ENCODE measurements around the gene NTRK2.

Gene NTRK2

DNA sequence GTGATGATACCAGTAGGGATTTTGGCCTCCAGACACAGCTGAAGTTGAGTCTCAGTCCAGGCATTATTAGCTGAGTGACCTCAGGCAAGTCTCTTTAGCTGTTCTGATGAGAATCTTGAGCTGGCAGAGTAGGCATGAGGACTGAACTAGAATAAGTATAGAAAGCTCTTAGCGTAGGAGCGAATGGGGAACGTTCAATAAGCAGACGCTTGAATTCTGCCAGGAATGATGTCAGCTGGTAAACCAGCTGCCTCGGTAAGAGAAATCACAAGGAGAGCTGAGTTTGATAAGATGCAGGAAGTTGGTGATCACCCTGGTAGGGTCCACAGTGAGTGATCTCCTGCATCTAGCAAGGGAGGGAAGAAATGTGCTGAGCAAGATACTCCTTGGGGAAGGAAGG lies 280.4 kb downstream of the NTRK2 start:
- H3K4me1 ChIP-seq (ENCODE audit: control insufficient read depth, insufficient read depth, low read length): peaks cover 14% of the 10 kb centered on the region
- H3K9me3 ChIP-seq (ENCODE audit: control insufficient read depth, low read length): no peaks in the 10 kb centered on the region
- H3K27me3 ChIP-seq (ENCODE audit: control insufficient read depth, insufficient read depth, low read length, poor library complexity, severe bottlenecking): peaks cover 3% of the 10 kb centered on the region
- H3K4me3 ChIP-seq (ENCODE audit: insufficient read depth, low read depth, low read length): no peak overlapping the region
- 94 to 96% methylated on average over 5 of the region's 5 CpGs for WGBS, 2 experiments
- H3K27ac ChIP-seq (ENCODE audit: insufficient read depth, low read depth, low read length, poor library complexity, severe bottlenecking): no peak overlapping the region
- H3K36me3 ChIP-seq (ENCODE audit: control insufficient read depth, insufficient read depth, low read length): no peaks in the 10 kb centered on the region

DNA sequence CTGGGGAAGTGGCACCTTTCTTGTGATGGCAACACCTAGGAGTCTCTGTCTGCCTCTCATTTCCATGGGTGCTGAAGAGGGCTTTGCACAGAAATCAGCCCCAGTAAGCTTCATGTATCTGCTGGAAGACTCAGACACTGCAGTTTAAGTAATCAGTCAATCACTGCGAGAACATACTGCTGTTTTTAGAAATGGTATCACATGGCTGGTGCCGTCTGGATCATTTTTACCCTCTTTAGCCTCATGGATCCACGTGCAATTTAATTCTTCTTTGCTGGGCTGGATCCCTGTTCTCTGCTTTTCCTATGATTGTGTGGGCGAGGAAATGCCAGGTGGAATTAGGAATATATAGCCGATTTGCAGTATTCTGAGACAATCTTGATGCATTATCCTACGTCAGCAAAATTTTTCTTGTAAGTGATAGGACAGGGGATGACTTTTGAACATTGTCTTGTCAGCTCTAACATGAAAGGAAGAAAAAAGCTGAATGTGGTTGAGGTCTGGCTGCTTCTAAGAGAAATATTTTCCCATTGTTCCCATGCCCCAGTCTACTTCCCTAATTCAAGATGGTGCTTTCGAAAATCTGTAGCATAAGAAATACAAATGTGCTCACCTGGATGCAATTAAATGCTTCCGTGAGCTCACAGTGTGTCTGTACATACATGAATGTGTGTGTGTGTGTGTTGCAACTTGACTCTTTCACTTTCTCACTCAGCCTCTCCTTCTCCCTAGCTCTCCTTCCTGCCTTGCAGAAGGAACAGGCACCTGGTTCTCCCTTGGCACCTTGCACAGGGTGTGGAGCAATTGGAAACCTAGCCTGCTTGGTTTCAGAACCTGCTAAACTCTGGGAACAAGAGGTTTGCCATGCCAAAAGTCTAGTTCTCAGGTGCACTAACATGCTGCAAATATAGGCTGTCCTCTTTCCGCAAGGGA lies 281.6 kb downstream of the NTRK2 start:
- Histone ChIP-seq H3K4me3 (ENCODE audit: insufficient read depth, low read depth, low read length) (no peak overlapping the region), H3K27ac (ENCODE audit: insufficient read depth, low read depth, low read length, poor library complexity, severe bottlenecking) (no peak overlapping the region)

DNA sequence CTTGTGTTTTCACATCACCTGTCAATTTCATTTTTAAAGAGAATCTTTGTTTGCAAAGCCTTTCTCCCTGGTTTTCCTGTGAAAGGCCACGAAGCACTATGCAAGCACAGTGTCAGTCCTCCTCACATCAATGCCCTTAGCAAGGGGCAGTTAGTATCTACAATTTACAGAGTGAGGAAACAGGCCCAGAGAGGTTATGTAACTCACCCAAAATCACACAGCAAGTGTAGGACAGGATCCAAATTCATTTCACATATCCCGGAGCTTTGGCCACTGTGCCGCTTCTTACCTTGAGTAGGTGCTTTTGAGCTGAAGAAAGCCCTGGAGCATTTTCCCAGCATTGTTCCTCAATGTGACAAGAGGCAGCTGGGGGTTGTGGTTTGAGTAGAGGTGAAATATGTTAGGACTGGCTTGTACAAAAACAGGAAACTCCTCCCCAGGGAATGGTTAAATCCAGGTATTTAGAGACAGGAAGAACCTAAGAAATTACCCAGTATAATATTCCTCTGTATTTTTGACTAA lies 283.8 kb downstream of the NTRK2 start:
- 91 to 93% methylated on average over 3 of the region's 3 CpGs for WGBS, 2 experiments
- Histone ChIP-seq H3K4me1 (ENCODE audit: control insufficient read depth, insufficient read depth, low read length) (peaks cover 14% of the 10 kb centered on the region), H3K9me3 (ENCODE audit: control insufficient read depth, low read length) (no peaks in the 10 kb centered on the region), H3K36me3 (ENCODE audit: control insufficient read depth, insufficient read depth, low read length) (peaks cover 3% of the 10 kb centered on the region), H3K27ac (ENCODE audit: insufficient read depth, low read depth, low read length, poor library complexity, severe bottlenecking) (no peak overlapping the region), H3K4me3 (ENCODE audit: insufficient read depth, low read depth, low read length) (no peak overlapping the region), H3K27me3 (ENCODE audit: control insufficient read depth, insufficient read depth, low read length, poor library complexity, severe bottlenecking) (peaks cover 3% of the 10 kb centered on the region)

More for the DNA sequence above, 281.6 kb downstream of the NTRK2 start:
- WGBS, 2 experiments: 93 to 96% methylated on average over 9 of the region's 9 CpGs
- peaks cover 3% of the 10 kb centered on the region for H3K27me3 ChIP-seq (ENCODE audit: control insufficient read depth, insufficient read depth, low read length, poor library complexity, severe bottlenecking)
- no peaks in the 10 kb centered on the region for H3K9me3 ChIP-seq (ENCODE audit: control insufficient read depth, low read length)
- H3K4me1 ChIP-seq (ENCODE audit: control insufficient read depth, insufficient read depth, low read length): peaks cover 14% of the 10 kb centered on the region
- no peaks in the 10 kb centered on the region for H3K36me3 ChIP-seq (ENCODE audit: control insufficient read depth, insufficient read depth, low read length)

DNA sequence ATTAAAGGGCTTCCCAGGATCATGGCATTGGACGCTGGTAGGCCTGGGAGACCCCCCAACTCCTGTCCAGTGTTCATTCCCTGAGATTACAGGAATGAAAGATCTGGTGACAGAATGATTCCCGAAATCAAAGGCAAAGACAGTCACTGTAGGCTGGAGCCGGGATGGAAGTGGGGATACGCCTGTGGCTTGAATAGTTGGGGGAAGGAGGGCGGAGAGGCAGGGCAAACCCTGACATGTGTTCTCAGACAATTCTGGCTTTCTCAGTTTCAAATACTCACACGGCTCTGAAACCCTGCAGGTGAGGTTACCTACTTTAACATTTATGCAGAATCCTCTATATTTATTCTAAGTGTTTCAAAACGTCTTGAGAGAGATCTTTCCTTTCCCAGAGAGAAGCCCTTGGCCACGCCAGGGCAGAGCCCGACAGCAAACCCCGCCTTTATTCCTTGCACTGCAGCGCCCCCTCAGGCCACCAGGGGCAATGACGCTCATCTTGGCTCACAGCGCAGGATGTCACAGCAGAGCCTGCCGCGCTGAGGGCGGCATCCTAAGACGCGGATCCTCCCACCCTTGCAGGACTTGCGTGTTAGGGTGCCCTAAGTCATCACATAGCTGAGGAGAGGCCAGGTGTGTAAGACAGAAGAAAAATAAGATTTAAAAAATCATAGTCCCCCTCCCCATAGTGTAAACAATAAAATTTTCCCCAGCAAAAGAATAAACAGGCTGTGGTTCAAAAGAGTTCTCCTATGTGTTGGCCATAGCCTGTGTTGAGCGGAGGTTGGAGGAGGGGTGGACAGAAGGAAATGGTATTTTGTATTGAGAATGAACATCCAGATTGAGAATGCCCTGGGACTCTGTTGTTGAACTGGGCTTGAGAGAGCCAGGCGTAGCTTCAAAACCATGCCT lies 284.5 kb downstream of the NTRK2 start:
- peaks cover 3% of the 10 kb centered on the region for H3K27me3 ChIP-seq (ENCODE audit: control insufficient read depth, insufficient read depth, low read length, poor library complexity, severe bottlenecking)
- H3K4me3 ChIP-seq (ENCODE audit: insufficient read depth, low read depth, low read length): no peak overlapping the region
- no peaks in the 10 kb centered on the region for H3K9me3 ChIP-seq (ENCODE audit: control insufficient read depth, low read length)
- H3K27ac ChIP-seq (ENCODE audit: insufficient read depth, low read depth, low read length, poor library complexity, severe bottlenecking): no peak overlapping the region
- peaks cover 14% of the 10 kb centered on the region for H3K4me1 ChIP-seq (ENCODE audit: control insufficient read depth, insufficient read depth, low read length)
- 29 to 31% methylated on average over 21 of the region's 21 CpGs for WGBS, 2 experiments
- H3K36me3 ChIP-seq (ENCODE audit: control insufficient read depth, insufficient read depth, low read length): peaks cover 3% of the 10 kb centered on the region

DNA sequence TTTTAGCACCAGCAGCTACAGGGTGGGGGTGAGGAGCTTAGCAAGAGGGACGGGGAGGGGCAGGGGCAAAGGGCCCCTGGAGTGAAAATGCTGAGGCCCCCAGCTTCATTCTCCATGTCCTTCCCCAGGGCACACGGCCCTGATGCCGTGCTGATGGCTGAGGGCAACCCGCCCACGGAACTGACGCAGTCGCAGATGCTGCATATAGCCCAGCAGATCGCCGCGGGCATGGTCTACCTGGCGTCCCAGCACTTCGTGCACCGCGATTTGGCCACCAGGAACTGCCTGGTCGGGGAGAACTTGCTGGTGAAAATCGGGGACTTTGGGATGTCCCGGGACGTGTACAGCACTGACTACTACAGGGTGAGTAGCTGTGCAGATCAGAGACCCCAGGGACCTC lies 285.6 kb downstream of the NTRK2 start:
- peaks cover 3% of the 10 kb centered on the region for H3K36me3 ChIP-seq (ENCODE audit: control insufficient read depth, insufficient read depth, low read length)
- no peak overlapping the region for H3K4me3 ChIP-seq (ENCODE audit: insufficient read depth, low read depth, low read length)
- peaks cover 14% of the 10 kb centered on the region for H3K4me1 ChIP-seq (ENCODE audit: control insufficient read depth, insufficient read depth, low read length)
- peaks cover 3% of the 10 kb centered on the region for H3K27me3 ChIP-seq (ENCODE audit: control insufficient read depth, insufficient read depth, low read length, poor library complexity, severe bottlenecking)
- 95 to 97% methylated on average over 18 of the region's 18 CpGs for WGBS, 2 experiments
- no peaks in the 10 kb centered on the region for H3K9me3 ChIP-seq (ENCODE audit: control insufficient read depth, low read length)
- H3K27ac ChIP-seq (ENCODE audit: insufficient read depth, low read depth, low read length, poor library complexity, severe bottlenecking): no peak overlapping the region

DNA sequence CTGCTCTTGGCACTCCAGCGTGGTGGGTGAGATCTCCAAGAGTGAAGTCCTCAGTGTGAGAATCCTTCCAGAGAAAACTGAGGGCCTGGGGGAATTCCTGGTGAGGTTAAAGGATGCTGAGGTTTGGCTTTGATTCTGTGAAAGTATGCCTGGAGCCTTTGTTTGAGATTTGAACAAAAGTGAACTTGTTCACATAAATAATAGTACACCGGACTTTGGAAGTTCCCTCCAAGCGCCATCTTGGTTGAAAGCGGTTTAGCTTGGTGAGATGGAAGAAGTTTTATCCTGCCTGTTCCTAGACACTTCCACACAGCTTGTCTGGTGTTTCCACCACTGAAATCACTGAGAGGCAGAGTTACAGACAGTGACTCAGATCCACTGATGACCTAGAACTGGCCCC lies 286.4 kb downstream of the NTRK2 start:
- 97 to 99% methylated on average over 4 of the region's 4 CpGs for WGBS, 2 experiments
- Histone ChIP-seq H3K27ac (ENCODE audit: insufficient read depth, low read depth, low read length, poor library complexity, severe bottlenecking) (no peak overlapping the region), H3K9me3 (ENCODE audit: control insufficient read depth, low read length) (no peaks in the 10 kb centered on the region), H3K4me3 (ENCODE audit: insufficient read depth, low read depth, low read length) (no peak overlapping the region), H3K27me3 (ENCODE audit: control insufficient read depth, insufficient read depth, low read length, poor library complexity, severe bottlenecking) (peaks cover 3% of the 10 kb centered on the region), H3K4me1 (ENCODE audit: control insufficient read depth, insufficient read depth, low read length) (peaks cover 14% of the 10 kb centered on the region), H3K36me3 (ENCODE audit: control insufficient read depth, insufficient read depth, low read length) (peaks cover 3% of the 10 kb centered on the region)

DNA sequence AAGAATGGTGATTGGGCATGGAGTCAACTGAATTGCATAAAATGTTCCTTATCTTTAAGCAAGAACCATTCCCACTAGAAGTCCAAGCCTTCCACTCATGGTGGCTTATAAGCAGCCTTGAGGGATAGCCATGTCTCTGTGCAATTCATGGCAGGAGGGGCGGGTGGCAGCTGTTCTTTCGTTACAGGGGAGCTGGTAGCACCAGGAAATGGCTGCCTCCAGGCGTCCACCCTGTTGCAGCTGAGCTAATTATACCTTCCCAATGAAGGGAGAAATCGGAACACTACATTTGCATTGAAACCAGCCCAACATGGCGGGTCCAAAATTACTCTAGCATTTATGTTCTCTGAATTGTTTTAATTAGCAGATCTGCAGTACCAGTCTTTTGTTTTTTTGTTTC lies 289.8 kb downstream of the NTRK2 start:
- no peaks in the 10 kb centered on the region for H3K9me3 ChIP-seq (ENCODE audit: control insufficient read depth, low read length)
- no peak overlapping the region for H3K27ac ChIP-seq (ENCODE audit: insufficient read depth, low read depth, low read length, poor library complexity, severe bottlenecking)
- WGBS, 2 experiments: 95 to 96% methylated on average over 5 of the region's 5 CpGs
- H3K4me3 ChIP-seq (ENCODE audit: insufficient read depth, low read depth, low read length): no peak overlapping the region
- peaks cover under 1% of the 10 kb centered on the region for H3K4me1 ChIP-seq (ENCODE audit: control insufficient read depth, insufficient read depth, low read length)
- H3K27me3 ChIP-seq (ENCODE audit: control insufficient read depth, insufficient read depth, low read length, poor library complexity, severe bottlenecking): peaks cover 3% of the 10 kb centered on the region
- peaks cover 3% of the 10 kb centered on the region for H3K36me3 ChIP-seq (ENCODE audit: control insufficient read depth, insufficient read depth, low read length)

DNA sequence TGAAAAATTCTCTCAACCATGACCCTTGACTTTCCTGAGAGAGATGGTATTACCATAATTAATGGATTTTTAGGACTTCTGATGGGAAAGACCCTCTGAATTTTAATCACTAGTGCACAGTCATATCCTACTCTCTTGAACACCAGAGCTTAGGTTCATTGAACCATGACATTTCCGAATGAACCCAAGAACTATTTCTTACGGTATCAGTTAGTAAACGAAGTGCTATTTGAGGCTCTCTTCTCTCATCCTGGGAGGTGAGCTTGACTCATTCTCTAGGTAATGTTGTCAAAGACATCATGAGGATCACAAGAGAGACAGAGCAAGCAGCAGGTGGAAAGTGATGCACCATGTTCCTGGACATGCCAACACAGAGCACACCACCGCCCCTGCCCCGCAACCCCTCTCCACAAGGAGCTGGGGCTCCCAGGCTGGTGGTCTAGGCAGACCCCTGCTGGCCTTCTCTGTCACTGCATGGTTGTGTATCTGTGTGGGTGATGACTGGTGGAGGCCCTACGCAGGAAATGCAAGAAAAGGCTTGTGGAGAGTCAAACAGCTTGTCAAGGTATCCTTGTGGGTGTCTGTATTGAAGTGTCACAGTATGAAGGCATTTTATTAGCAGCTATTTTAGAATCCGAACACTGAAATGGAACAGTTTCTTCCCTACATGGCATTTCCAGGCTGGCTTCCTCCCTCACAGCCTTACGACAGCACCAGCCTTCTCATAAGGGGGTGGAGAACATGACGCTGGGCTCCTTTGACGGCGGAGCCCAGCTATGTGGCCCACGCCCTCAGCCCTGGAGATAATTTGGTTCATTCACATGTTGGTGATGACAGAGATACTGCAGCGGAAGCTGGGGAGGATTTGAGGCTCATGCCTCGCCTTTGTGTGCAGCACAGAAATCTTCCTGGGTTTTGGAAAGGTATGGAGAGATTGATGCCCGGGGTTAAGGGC lies 297.6 kb downstream of the NTRK2 start:
- H3K27ac ChIP-seq (ENCODE audit: insufficient read depth, low read depth, low read length, poor library complexity, severe bottlenecking): no peak overlapping the region
- 91 to 93% methylated on average over 15 of the region's 15 CpGs for WGBS, 2 experiments
- no peaks in the 10 kb centered on the region for H3K27me3 ChIP-seq (ENCODE audit: control insufficient read depth, insufficient read depth, low read length, poor library complexity, severe bottlenecking)
- no peak overlapping the region for H3K4me3 ChIP-seq (ENCODE audit: insufficient read depth, low read depth, low read length)
- H3K4me1 ChIP-seq (ENCODE audit: control insufficient read depth, insufficient read depth, low read length): no peaks in the 10 kb centered on the region
- no peaks in the 10 kb centered on the region for H3K36me3 ChIP-seq (ENCODE audit: control insufficient read depth, insufficient read depth, low read length)
- no peaks in the 10 kb centered on the region for H3K9me3 ChIP-seq (ENCODE audit: control insufficient read depth, low read length)

DNA sequence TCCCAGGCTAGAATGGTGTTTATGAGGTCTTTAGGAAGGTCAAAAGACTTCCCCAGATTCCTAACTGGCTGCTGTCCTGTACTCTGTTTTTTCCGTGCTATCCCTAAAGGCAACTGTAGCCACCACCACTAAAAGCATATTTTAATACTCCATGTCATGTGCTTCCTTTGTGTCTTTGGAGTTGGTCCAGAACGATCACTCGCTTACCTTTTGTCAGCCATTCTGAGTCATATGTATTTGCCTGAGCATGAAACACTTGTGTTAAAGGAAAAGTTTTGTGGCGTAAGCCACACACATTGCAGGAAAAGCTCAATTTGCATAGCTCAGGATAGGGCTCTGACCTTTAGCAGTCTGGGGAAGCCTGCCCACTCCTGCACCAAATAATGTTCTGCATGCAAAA lies 299.6 kb downstream of the NTRK2 start:
- Histone ChIP-seq H3K27me3 (ENCODE audit: control insufficient read depth, insufficient read depth, low read length, poor library complexity, severe bottlenecking) (no peaks in the 10 kb centered on the region), H3K9me3 (ENCODE audit: control insufficient read depth, low read length) (no peaks in the 10 kb centered on the region), H3K4me3 (ENCODE audit: insufficient read depth, low read depth, low read length) (no peak overlapping the region), H3K4me1 (ENCODE audit: control insufficient read depth, insufficient read depth, low read length) (no peaks in the 10 kb centered on the region), H3K36me3 (ENCODE audit: control insufficient read depth, insufficient read depth, low read length) (no peaks in the 10 kb centered on the region), H3K27ac (ENCODE audit: insufficient read depth, low read depth, low read length, poor library complexity, severe bottlenecking) (no peak overlapping the region)
- 94 to 96% methylated on average over 4 of the region's 4 CpGs for WGBS, 2 experiments

Data from ectodermal cell (in vitro differentiated cells).